HG03097 (cell line): Measurements from ENCODE around the gene ENTPD2.

Experiments used
- ATAC-seq: cut with Tn5 transposase; IDR thresholded peaks from one replicate; pipeline ENCODE4 v1.9.1; 2021; ENCODE audit not compliant: unreplicated experiment, low FRiP score

ENTPD2 gene

GRCh38 chr9:137019891-137020683, 33.8 kb downstream of the ENTPD2 start:
- ATAC-seq = no peak

GRCh38 chr9:137018761-137019559, 34.9 kb downstream of the ENTPD2 start:
- ATAC-seq = no peak

GRCh38 chr9:137017791-137018497, 35.9 kb downstream of the ENTPD2 start:
- no peak for ATAC-seq

- no peak for ATAC-seq
Measured at GRCh38 chr9:137017071-137017470, 36.8 kb downstream of the ENTPD2 start.

- no peak for ATAC-seq
Measured at GRCh38 chr9:137016436-137016835, 37.4 kb downstream of the ENTPD2 start.

GRCh38 chr9:137015976-137016375, 37.9 kb downstream of the ENTPD2 start:
- no peak for ATAC-seq

- ATAC-seq = no peak
Measured at GRCh38 chr9:137015540-137015930, 38.3 kb downstream of the ENTPD2 start.

- no peak for ATAC-seq
Measured at GRCh38 chr9:137014776-137015539, 38.9 kb downstream of the ENTPD2 start.

GRCh38 chr9:137014166-137014565, 39.7 kb downstream of the ENTPD2 start:
- ATAC-seq = no peak

- no peak for ATAC-seq
Measured at GRCh38 chr9:137013571-137013940, 40.3 kb downstream of the ENTPD2 start.

GRCh38 chr9:137012694-137013570, 40.9 kb downstream of the ENTPD2 start:
- ATAC-seq = no peak

- ATAC-seq = no peak
Measured at GRCh38 chr9:137011907-137012675, 41.8 kb downstream of the ENTPD2 start.

- ATAC-seq = no peak
Measured at GRCh38 chr9:137011156-137011555, 42.7 kb downstream of the ENTPD2 start.

- no peak for ATAC-seq
Measured at GRCh38 chr9:137009938-137010732, 43.7 kb downstream of the ENTPD2 start.

- ATAC-seq = no peak
Measured at GRCh38 chr9:137009217-137009616, 44.6 kb downstream of the ENTPD2 start.

GRCh38 chr9:137008312-137008711, 45.5 kb downstream of the ENTPD2 start:
- no peak for ATAC-seq

GRCh38 chr9:137007816-137008270, 46.0 kb downstream of the ENTPD2 start:
- no peak for ATAC-seq
